Endothelial cell of umbilical vein (primary cell): ENCODE data around the gene GALT. TPM values are rescaled to one million over a fixed set of nuclear protein-coding genes. Genes with fewer than 3 reads are reported as not detected.

Experiments used
- BruUV-seq: library from RNA; stranded (reverse); fragments of 400-500 nt; replicated peaks from 2 replicates; lab custom pipeline; 2021; lab: Mats Ljungman, UMichigan
- CTCF ChIA-PET: fragments of 300-600, 350-600 bp; sonication (Branson Sonifier 250); formaldehyde crosslinking; loops from one replicate; lab custom pipeline; 2021; ENCODE audit warnings: antibody characterized with exemption, inconsistent platforms; lab: Charles Lee
- POLR2A ChIA-PET: fragments of 300-600, 350-600 bp; sonication (Branson Sonifier 250); formaldehyde crosslinking; loops from one replicate; lab custom pipeline; 2021; ENCODE audit warnings: antibody characterized with exemption, inconsistent platforms; lab: Charles Lee
- DNase-seq: peaks from one replicate; pipeline ENCODE4 v3.0.0-alpha.2; 2011; ENCODE audit warnings: low read depth, low spot score
- FAIRE-seq: peaks from 2 replicates; lab custom pipeline; 2011; peaks lifted over from hg19 to GRCh38; lab: Jason Lieb, UNC
- H2AFZ ChIP-seq: 2 replicates; pipeline ENCODE4 v1.6.0; 2012; ENCODE audit warnings: low read depth, low read length, control low read depth, inconsistent platforms
- H3K27ac ChIP-seq: 2 replicates; pipeline ENCODE4 v1.5.1; 2011; ENCODE audit warnings: low read depth, mild to moderate bottlenecking, control low read depth, low read length, moderate library complexity; ENCODE audit not compliant: insufficient read depth
- H3K27me3 ChIP-seq, 2 experiments: 2 replicates each; pipeline versions ENCODE4 v1.6.0 to v1.6.1; 2011; ENCODE audit warnings: low read length in 2 of 2, mixed read lengths in 1 of 2; ENCODE audit not compliant: control insufficient read depth in 2 of 2, insufficient read depth in 2 of 2
- H3K36me3 ChIP-seq, 2 experiments: 2 replicates in 1 of 2; 3 replicates in 1 of 2; pipeline ENCODE4 v1.5.1; 2011; ENCODE audit warnings: low read length in 2 of 2, mild to moderate bottlenecking in 1 of 2, moderate library complexity in 1 of 2; ENCODE audit not compliant: control insufficient read depth in 2 of 2, insufficient read depth in 2 of 2; ENCODE audit errors: extremely low read depth in 1 of 2
- H3K4me1 ChIP-seq: 3 replicates; pipeline ENCODE4 v1.5.1; 2011; ENCODE audit warnings: mild to moderate bottlenecking, low read length; ENCODE audit not compliant: control insufficient read depth, insufficient read depth; ENCODE audit errors: extremely low read depth
- H3K4me2 ChIP-seq: 2 replicates; pipeline ENCODE4 v1.6.1; 2011; ENCODE audit warnings: low read length, control low read depth, mixed read lengths; ENCODE audit not compliant: insufficient read depth
- H3K4me3 ChIP-seq, 3 experiments: fragments of 200-600 bp in 1 of 3; sonication (generic), shearing (Covaris generic) in 1 of 3; replicated peaks in 1 of 3; 2 replicates each; pipeline ENCODE4 v1.5.1; 2011 to 2016; ENCODE audit warnings: control low read depth in 3 of 3, low read length in 3 of 3, mild to moderate bottlenecking in 2 of 3, inconsistent platforms in 1 of 3, low read depth in 1 of 3, moderate library complexity in 1 of 3; ENCODE audit not compliant: insufficient read depth in 1 of 3
- H3K79me2 ChIP-seq: 2 replicates; pipeline ENCODE4 v1.6.0; 2012; ENCODE audit warnings: low read length, inconsistent platforms; ENCODE audit not compliant: control insufficient read depth, insufficient read depth
- H3K9ac ChIP-seq: replicated peaks from 2 replicates; pipeline ENCODE3; 2011; ENCODE audit warnings: low read length, control low read depth; ENCODE audit not compliant: insufficient read depth; ENCODE audit errors: extremely low read depth
- H3K9me1 ChIP-seq: replicated peaks from 3 replicates; pipeline ENCODE4 v1.6.0; 2011; ENCODE audit warnings: mild to moderate bottlenecking, low read length; ENCODE audit not compliant: control insufficient read depth, insufficient read depth; ENCODE audit errors: extremely low read depth
- H3K9me3 ChIP-seq: replicated peaks from 2 replicates; pipeline ENCODE4 v1.5.1; 2012; ENCODE audit warnings: low read length, inconsistent platforms; ENCODE audit not compliant: control insufficient read depth, insufficient read depth
- H4K20me1 ChIP-seq: replicated peaks from 2 replicates; pipeline ENCODE3; 2011; ENCODE audit warnings: mild to moderate bottlenecking, low read length; ENCODE audit not compliant: control insufficient read depth, insufficient read depth; ENCODE audit errors: extremely low read depth
- CTCF ChIP-seq, 2 donors: IDR thresholded peaks; 1 replicate in 1 of 2; 2 replicates in 1 of 2; pipeline ENCODE4 v1.5.1; 2011; ENCODE audit warnings: low read length in 2 of 2, mild to moderate bottlenecking in 2 of 2, moderate library complexity in 2 of 2, control low read depth in 1 of 2, inconsistent platforms in 1 of 2, low read depth in 1 of 2; ENCODE audit not compliant: insufficient read depth in 1 of 2; ENCODE audit errors: extremely low read depth in 1 of 2
- EZH2 ChIP-seq: IDR thresholded peaks from 2 replicates; pipeline ENCODE4 v1.6.1; 2012; ENCODE audit warnings: borderline replicate concordance, low read depth, mild to moderate bottlenecking, moderate library complexity, low read length, inconsistent platforms; ENCODE audit not compliant: severe bottlenecking
- GATA2 ChIP-seq: IDR thresholded peaks from 2 replicates; pipeline ENCODE4 v1.7.0; 2011; ENCODE audit warnings: low read depth, mild to moderate bottlenecking, moderate library complexity, mixed read lengths, low read length; ENCODE audit not compliant: insufficient read length, insufficient read depth
- MYC ChIP-seq: IDR thresholded peaks from one replicate; pipeline ENCODE4 v1.6.1; 2011; ENCODE audit warnings: mild to moderate bottlenecking, low read depth, low read length
- dilution Hi-C: fragments of 300-500 bp; cut with MboI; formaldehyde crosslinking; loops from one replicate; pipeline ENCODE4 v1.15.0; 2019; ENCODE audit warnings: low sequenced_read_pairs; ENCODE audit not compliant: extremely low pct_ligation_motif_present
- intact Hi-C: fragments of 100-400 bp; cut with micrococcal nuclease; formaldehyde crosslinking; loops from one replicate; pipeline ENCODE4 v1.10.0; 2022
- polyA plus RNA-seq, 4 experiments: library from polyadenylated mRNA; depleted of rRNA in 3 of 4; stranded (reverse) in 3 of 4; unstranded in 1 of 4; fragments of >200 nt; gene quantifications; 2 replicates each; pipeline versions ENCODE4 v1.2.1 to v1.2.3, GENCODE V29; 2011 to 2012; ENCODE audit warnings: missing spikeins in 1 of 4
- total RNA-seq: library from RNA; stranded (reverse); gene quantifications from 2 replicates; pipeline ENCODE4 v1.2.3, GENCODE V29; 2021

Gene GALT
- total and polyA plus RNA-seq, 2 donors (not counting 3 experiments of a cell fraction or from before 2014, with no cell fraction given), result 36.6 to 58.5 TPM

GRCh38 chr9:34690983-34691935, 44.8 kb downstream of the GALT start, which contains the start of gene CCL19:
Gene CCL19, minus strand, starts transcription at chr9:34691276. Its CDS starts 137 bp downstream, at chr9:34691139.
- POLR2A ChIA-PET, result interaction anchor here (0.7 kb wide), 1 partner anchor 19 kb away, joined by 9 read pairs; the partner anchor contains the start of gene CCL21

More at GRCh38 chr9:34690983-34691935, 44.8 kb downstream of the GALT start, which contains the start of gene CCL19:
- H3K79me2 ChIP-seq, result no peaks in the 10 kb centered on the region
- dilution Hi-C loops (no loop called here), intact Hi-C loops (no loop called here)
- H3K9me3 ChIP-seq, result no peaks in the 10 kb centered on the region
- no peak within 1 kb of the TSS for H3K27ac ChIP-seq
- no TSS peak for BruUV-seq
- no peak for DNase-seq
- H3K36me3 ChIP-seq, result no peaks in the 10 kb centered on the region
- CTCF ChIA-PET, result interaction anchor here (0.5 to 3.3 kb wide), 3 partner anchors 11 to 19 kb away, joined by 3 to 11 read pairs (median 3); partner anchors contain the start of gene CCL21
- H3K4me3 ChIP-seq, result no peak within 1 kb of the TSS
- no peak for FAIRE-seq
- no peak for TF ChIP-seq MYC
- no peak for TF ChIP-seq EZH2
- no peak for TF ChIP-seq CTCF (IDR thresholded peaks at IDR 0.05; ENCODE audit: extremely low read depth in 1 of 2, insufficient read depth in 1 of 2, low read depth in 1 of 2, low read length in 2 of 2)
- no peak for TF ChIP-seq GATA2
- H3K27me3 ChIP-seq, result peaks cover 4 to 7% of the 10 kb centered on the region in 2 experiments
- no peaks in the 10 kb centered on the region for H4K20me1 ChIP-seq
- H3K4me1 ChIP-seq, result no peaks in the 10 kb centered on the region
- H3K4me2 ChIP-seq, result no peak within 1 kb of the TSS
- no peak within 1 kb of the TSS for H3K9ac ChIP-seq
- no peaks in the 10 kb centered on the region for H3K9me1 ChIP-seq
- H2AFZ ChIP-seq, result no peak within 1 kb of the TSS
